Ovary (tissue), 3 donors: Measurements from ENCODE around the gene HSPB7.

Experiments used
- CTCF ChIP-seq, 3 donors: fragments of 450-650 bp in 2 of 3; fragments of 200-600 bp in 1 of 3; IDR thresholded peaks; one replicate each; pipeline versions ENCODE4 v1.5.1 to v1.8.0; 2016 to 2022; ENCODE audit warnings: antibody characterized with exemption in 3 of 3, mild to moderate bottlenecking in 1 of 3
- POLR2A ChIP-seq: fragments of 450-650 bp; IDR thresholded peaks from one replicate; pipeline ENCODE4 v1.6.1; 2017; ENCODE audit warnings: antibody characterized with exemption, mild to moderate bottlenecking, moderate library complexity
- donor health status: DM: no; HTN: no; CAD: no.

GRCh38 chr1:16067127-16067768 is 49.4 kb upstream of the HSPB7 start:
- TF ChIP-seq CTCF (IDR thresholded peaks at IDR 0.05) (no peak), POLR2A (no peak)
